Activated T-helper 1 cell treated with Interleukin-2 at 50 U/mL for 16 hours (primary cell): ENCODE measurements around the gene ASPHD1.
"Not testable (repeated sequence)": the region's sequence is repeated elsewhere in the genome, so short reads cannot be mapped to it uniquely, and the experiment has no call there.

Experiments used
- DNase-seq: peaks from one replicate; pipeline ENCODE4 v3.0.0-alpha.2; 2020; ENCODE audit warnings: low read depth

The ASPHD1 gene

DNA sequence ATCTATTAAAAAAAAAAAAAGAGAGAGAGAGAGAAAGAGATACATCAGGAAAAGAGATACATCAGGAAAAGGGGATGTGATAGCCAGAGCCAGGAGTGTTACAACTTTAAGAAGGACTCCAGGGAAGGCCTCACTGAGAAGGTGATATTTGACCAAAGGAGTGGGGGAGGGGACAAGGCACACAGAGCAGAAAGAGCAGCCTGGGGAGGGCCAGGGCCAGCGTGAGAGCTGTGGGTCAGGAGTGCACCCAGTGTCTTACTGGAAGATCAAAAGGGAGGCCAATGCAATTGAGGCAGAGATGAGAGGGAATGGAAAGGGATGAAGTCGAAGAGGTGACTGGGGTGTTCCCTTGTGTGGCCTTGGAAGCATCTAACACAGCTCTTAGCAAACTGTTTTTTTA is 7.7 kb downstream of the ASPHD1 start:
- no peak for DNase-seq

- no peak for DNase-seq
These were observed 8.5 kb downstream of the ASPHD1 start for GRCh38 chr16:29908719-29909220.

DNA sequence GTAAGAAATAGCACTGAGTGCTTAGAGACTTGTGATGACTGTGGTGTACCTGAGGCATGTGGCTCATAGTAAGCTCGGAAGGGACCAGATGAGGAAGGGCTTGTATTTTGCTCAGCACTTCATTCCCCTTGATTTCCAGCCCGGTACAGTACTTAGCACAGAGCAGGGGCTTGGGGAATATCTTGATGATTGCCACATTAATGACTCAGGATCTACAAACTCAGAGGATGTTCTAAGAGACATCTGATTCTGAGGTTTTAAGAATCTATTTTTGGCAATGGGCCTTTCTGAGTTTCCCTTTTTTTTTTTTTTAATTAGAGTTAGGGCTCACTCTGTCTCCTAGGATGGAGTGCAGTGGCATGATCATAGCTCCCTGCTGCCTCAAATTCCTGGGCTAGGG is 9.1 kb downstream of the ASPHD1 start:
- no peak for DNase-seq

DNA sequence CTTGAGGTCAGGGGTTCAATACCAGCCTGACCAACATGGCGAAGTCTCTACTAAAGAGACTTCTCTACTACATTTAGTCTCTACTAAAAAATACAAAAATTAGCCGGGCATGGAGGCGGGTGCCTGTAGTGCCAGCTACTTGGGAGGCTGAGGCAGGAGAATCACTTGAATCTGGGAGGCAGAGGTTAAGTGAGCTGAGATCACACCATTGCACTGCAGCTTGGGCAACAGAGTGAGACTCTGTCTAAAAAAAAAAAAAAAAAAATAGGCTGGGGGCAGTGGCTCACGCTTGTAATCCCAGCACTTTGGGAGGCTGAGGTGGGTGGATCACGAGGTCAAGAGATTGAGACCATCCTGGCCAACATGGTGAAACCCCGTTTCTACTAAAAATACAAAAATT is 9.6 kb downstream of the ASPHD1 start:
- not testable (repeated sequence) for DNase-seq

- no peak for DNase-seq
These were observed 10.8 kb downstream of the ASPHD1 start for GRCh38 chr16:29910819-29911675.

DNA sequence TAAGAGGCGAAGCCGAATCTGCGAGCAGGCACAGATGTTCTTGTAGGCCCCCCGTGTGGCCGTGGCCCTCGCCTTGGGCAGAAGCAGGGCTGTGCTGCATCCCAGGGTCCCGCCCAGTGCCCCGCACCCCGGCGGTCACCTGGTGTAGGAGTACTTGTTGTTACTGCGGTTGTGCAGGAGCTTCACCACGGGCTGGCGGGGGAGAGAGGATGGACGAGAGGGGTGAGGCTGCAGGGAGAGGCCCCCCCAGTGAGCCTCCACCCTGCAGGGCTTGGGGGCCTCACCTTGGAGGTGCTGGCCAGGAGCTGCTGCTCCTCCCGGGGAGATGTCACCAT is 11.4 kb downstream of the ASPHD1 start:
- DNase-seq, result no peak

DNA sequence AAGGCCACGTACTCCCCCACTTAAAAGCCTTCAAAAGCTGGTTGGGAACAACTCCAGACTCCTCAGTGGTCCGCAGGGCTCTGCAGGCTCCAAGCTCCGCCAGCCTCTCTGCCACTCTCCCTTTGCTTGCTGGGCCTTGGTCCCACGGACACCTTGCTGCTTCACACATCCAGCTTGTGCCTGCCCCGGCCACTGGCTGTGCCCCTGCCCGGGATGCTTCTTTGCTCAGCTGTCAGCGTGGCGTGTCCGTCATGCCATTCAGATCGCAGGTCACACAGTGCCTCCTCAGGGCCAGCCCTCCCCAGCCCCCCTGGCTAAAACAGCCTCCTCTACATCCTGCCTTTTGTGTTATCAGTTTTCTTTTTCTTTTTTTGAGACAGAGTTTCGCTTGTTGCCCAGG is 11.8 kb downstream of the ASPHD1 start:
- no peak for DNase-seq

GRCh38 chr16:29913514-29913913 is 13.2 kb downstream of the ASPHD1 start:
- no peak for DNase-seq

DNA sequence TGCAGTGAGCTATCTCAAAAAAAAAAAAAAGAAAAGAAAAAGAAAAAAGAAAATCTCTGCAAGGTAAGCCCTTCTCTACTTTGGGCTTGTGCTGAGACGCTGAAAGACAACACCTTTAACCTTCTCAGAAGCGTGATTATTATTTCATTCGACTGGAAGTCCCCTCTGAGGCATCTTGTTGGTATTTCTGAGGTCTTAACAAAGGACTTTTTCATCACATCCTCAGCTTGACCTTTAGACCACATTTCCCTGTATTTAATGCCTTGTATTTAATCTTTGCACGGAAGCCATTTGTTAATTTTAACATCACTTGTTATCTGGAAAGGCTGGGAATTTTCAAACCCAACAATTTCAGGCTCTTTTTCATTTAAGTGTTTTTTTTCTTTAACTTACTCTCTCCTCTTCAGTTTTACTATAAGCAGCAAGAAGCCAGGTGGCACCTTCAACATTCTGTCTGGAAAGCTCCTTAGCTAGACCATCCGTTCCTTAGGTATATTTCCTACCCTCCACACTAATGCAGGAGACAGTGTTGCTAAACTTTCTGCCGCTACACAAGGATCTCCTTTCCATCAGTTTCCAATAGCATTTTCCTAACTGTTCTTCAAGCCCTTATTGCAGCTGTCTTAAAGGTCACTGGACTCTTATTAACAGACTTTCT is 15.4 kb downstream of the ASPHD1 start:
- DNase-seq, result no peak

DNA sequence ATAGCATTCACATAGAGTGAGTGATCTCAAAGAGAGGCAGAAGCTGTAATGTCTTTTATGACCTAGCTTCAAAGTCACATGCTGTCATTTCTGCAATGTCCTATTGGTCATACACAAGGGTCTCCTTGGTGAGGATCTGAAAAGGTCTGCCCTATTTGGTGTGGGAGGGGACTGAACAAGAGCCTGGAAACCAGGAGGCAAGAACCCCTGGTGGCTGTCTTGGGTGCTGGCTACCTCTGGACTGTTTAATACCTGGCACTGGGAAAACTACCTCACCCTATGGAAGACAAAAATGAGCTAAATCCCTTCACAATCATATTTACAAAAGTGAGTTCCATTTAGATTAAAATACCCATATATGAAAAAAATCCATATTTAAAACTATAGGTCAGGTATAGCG is 16.7 kb downstream of the ASPHD1 start:
- DNase-seq, result no peak

- DNase-seq, result no peak
These were observed 20.2 kb downstream of the ASPHD1 start for GRCh38 chr16:29920288-29921033.

- DNase-seq, result no peak
These were observed 20.7 kb downstream of the ASPHD1 start for GRCh38 chr16:29921034-29921385.

DNA sequence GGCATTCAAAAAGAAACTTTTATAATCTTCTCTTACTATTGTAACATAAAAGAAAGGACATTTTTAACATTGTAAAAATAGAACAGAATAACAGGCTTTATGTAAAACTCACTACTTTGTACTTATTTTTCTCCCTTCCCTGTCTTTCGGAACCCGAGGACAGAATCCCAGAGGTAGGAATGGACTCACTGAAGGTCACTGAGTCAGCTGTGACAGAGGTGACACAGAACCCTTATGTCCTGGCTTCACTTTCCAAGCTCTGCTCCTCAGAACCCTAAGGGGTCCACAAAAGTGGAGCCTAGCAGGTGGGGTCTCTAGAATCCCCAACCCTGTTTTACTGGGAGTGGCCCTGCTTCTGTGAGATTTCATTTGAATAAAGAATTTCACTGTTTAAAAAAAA is 22.0 kb downstream of the ASPHD1 start:
- no peak for DNase-seq

GRCh38 chr16:29922986-29923501 is 22.8 kb downstream of the ASPHD1 start:
- DNase-seq, result no peak

DNA sequence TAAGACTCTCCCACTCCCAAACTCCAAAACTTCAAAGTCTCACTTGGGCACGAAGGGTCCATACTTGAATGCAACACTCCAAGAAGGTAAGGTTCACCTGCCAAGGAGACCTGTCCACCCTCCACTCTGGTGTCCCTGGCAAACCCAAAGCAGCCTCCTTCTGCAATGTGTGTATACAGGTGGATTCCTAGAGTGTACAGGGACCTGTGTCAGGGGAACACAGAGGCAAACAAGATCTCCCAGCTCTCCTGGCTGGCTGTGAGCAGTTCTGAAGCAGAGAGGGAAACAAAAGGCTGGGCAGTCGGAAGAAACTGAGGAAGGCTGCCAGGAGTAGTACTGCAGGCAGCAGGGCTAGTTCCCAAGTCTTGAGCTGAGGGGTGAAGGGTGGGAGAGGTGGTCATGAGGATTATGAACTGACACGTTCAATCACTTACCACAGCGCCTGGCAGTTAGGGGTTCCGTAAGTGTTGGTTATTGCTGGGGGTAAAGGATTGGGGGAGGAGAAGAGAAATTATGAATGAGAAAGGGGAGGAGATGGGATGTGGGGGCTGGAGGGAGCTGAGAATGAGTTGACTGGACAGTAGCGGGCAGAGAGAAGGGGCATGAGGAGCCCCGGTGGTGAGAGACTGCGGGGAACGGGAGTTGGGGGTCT is 24.9 kb downstream of the ASPHD1 start:
- DNase-seq, result no peak

GRCh38 chr16:29925781-29926710 is 25.8 kb downstream of the ASPHD1 start, which contains the start of gene KCTD13:
KCTD13 (minus strand) TSS chr16:29926226; CDS start chr16:29926033, 193 bp downstream.
- DNase-seq, result peak; percentile 86

GRCh38 chr16:29926711-29927052 is 26.4 kb downstream of the ASPHD1 start:
- DNase-seq, result no peak

DNA sequence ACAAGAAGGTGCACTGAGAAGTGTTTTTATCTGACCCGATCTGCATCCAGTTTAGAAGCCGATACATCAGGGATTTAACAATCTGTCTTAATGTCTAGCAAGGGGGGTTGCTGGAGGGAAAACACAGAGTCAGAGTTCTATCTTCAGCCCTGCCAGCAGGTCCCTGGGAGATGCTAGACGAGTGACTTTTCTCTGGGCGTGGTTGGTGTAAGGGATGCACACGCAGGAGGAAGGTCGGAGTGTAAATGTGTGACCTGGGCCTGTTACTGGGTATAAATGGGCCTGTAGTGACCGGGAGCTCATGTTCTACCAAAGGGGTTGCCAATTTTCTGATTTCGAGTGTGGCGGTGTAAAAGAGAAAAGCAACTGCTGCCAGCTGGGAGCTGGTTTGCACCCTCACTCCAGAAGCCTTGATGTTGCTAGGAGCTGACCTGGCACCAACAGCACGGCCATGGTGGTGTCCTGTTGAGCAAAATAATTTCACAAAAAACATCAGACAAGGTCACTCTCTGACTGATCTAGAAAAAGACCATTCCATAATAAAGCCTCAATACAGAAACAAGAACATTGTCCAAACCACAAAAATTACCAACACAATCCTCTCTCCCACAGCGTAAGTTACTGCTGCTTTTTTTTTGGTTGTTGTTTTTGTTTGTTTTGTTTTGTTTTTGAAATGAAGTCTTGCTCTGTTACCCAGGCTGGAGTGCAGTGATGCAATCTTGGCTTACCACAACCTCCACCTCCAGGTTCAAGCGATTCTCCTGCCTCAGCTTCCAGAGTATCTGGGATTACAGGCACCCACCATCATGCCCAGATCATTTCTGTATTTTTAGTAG is 27.0 kb downstream of the ASPHD1 start:
- DNase-seq, result no peak

GRCh38 chr16:29931750-29932149 is 31.5 kb downstream of the ASPHD1 start:
- not testable (repeated sequence) for DNase-seq

DNA sequence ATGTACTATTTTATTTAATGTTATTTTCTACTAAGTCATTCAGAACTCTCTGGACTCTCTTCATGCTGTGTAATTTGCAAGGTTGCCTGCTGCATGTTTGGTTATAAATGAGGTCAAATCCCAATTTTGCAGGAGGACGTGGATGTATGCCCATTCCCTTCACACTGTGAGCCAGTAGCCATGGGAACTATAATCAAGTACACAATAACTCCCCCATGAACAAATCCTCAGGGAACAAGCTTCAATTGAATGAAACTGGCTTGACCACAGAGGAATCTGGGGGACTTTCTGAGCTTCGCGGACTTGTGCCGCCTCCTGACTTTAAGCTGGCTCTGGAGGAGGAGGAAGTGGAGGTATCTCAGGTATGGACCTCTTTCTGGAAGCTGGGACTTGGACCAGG is 40.4 kb downstream of the ASPHD1 start:
- no peak for DNase-seq
